ENCODE data around the gene FN1.

DNA sequence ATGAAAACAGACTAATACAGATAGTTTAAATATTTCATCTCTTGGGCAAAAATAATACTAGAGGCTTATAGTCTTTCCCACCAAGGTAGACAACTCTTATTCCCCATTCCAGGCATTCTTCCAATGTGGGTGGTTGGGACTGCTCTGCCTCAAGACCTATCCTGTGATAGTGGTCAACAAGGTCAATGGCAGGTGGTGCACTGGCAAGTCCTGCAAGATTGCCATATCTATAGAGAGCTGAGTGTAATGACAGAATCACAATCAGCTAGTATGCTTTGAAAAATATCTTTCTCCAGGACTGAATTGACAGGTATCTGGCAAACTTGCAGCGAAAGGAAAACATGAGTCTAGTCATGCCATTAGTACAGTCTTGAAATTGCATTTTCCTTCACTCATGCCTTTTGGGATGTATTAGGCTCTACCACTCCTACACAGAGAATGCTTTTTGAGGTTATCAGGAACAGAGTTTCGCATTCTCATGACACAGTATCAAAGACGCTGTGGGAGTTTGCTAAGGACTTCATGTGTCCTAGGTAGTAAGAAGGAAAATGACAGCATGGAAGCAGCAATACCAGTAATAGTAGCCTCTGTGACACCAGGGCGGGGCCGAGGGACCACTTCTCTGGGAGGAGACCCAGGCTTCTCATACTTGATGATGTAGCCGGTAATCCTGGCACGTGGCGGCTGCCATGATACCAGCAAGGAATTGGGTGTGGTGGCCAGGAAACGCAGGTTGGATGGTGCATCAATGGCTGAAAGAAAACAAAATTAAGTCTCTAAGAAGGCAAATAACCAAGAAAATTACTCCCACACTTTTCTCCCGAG, 61.0 kb downstream of the FN1 start:
- TF ChIP-seq, protein P1, sequence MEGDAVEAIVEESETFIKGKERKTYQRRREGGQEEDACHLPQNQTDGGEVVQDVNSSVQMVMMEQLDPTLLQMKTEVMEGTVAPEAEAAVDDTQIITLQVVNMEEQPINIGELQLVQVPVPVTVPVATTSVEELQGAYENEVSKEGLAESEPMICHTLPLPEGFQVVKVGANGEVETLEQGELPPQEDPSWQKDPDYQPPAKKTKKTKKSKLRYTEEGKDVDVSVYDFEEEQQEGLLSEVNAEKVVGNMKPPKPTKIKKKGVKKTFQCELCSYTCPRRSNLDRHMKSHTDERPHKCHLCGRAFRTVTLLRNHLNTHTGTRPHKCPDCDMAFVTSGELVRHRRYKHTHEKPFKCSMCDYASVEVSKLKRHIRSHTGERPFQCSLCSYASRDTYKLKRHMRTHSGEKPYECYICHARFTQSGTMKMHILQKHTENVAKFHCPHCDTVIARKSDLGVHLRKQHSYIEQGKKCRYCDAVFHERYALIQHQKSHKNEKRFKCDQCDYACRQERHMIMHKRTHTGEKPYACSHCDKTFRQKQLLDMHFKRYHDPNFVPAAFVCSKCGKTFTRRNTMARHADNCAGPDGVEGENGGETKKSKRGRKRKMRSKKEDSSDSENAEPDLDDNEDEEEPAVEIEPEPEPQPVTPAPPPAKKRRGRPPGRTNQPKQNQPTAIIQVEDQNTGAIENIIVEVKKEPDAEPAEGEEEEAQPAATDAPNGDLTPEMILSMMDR (IDR thresholded peaks at IDR 0.05 in 2 of 3, conservative IDR thresholded peaks at IDR 0.05 in 1 of 3; ENCODE audit: borderline replicate concordance in 1 of 3, insufficient read depth in 1 of 3, low read depth in 2 of 3, low read length in 2 of 3), result no peak
- TF ChIP-seq POLR2AphosphoS5 (IDR thresholded peaks at IDR 0.05; ENCODE audit: low read depth, low read length) (no peak), POLR2A (IDR thresholded peaks at IDR 0.05; ENCODE audit: borderline replicate concordance, extremely low read depth, insufficient read depth, insufficient read length) (no peak)
- TF ChIP-seq, protein P2, sequence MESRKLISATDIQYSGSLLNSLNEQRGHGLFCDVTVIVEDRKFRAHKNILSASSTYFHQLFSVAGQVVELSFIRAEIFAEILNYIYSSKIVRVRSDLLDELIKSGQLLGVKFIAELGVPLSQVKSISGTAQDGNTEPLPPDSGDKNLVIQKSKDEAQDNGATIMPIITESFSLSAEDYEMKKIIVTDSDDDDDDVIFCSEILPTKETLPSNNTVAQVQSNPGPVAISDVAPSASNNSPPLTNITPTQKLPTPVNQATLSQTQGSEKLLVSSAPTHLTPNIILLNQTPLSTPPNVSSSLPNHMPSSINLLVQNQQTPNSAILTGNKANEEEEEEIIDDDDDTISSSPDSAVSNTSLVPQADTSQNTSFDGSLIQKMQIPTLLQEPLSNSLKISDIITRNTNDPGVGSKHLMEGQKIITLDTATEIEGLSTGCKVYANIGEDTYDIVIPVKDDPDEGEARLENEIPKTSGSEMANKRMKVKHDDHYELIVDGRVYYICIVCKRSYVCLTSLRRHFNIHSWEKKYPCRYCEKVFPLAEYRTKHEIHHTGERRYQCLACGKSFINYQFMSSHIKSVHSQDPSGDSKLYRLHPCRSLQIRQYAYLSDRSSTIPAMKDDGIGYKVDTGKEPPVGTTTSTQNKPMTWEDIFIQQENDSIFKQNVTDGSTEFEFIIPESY (IDR thresholded peaks at IDR 0.05; ENCODE audit: extremely low read depth, insufficient replicate concordance, low read length), result no peak
